ENCODE results near the gene EN1. TPM values are rescaled to one million over a fixed set of nuclear protein-coding genes. Genes with fewer than 3 reads are reported as not detected.
A peak's percentile ranks its signal among the peaks of the same experiment; 100 is the strongest.

Gene EN1
- total RNA-seq, 1 donor from 2014 or later, result not detected

- no peak for TF ChIP-seq CTCF (IDR thresholded peaks at IDR 0.05)
- Mint-ChIP-seq H3K9me3 (ENCODE audit: low read depth) (no peaks in the 10 kb centered on the region), H3K36me3 (ENCODE audit: low read depth) (peaks cover 7% of the 10 kb centered on the region), H3K4me3 (ENCODE audit: unreplicated experiment) (peak overlapping the region; percentile 33), H3K27ac (ENCODE audit: unreplicated experiment) (no peak overlapping the region), H3K4me1 (ENCODE audit: low read depth) (peaks cover 23% of the 10 kb centered on the region), H3K27me3 (ENCODE audit: low read depth) (peaks cover 79% of the 10 kb centered on the region)
- no peak for DNase-seq (ENCODE audit: low spot score)
Measured at GRCh38 chr2:118845522-118846441, 1.7 kb downstream of the EN1 start.

GRCh38 chr2:118845005-118845521 is 2.4 kb downstream of the EN1 start:
- no peak for DNase-seq (ENCODE audit: low spot score)
- Mint-ChIP-seq H3K27ac (ENCODE audit: unreplicated experiment) (no peak overlapping the region), H3K4me3 (ENCODE audit: unreplicated experiment) (no peak overlapping the region), H3K4me1 (ENCODE audit: low read depth) (peaks cover 23% of the 10 kb centered on the region), H3K27me3 (ENCODE audit: low read depth) (peaks cover 79% of the 10 kb centered on the region), H3K36me3 (ENCODE audit: low read depth) (peaks cover 3% of the 10 kb centered on the region), H3K9me3 (ENCODE audit: low read depth) (no peaks in the 10 kb centered on the region)
- no peak for TF ChIP-seq CTCF (IDR thresholded peaks at IDR 0.05)

GRCh38 chr2:118844261-118845004 is 3.0 kb downstream of the EN1 start:
- H3K4me1 Mint-ChIP-seq (ENCODE audit: low read depth), result peaks cover 23% of the 10 kb centered on the region

GRCh38 chr2:118843483-118844132 is 3.8 kb downstream of the EN1 start:
- H3K27ac Mint-ChIP-seq (ENCODE audit: unreplicated experiment), result no peak overlapping the region
- no peaks in the 10 kb centered on the region for H3K9me3 Mint-ChIP-seq (ENCODE audit: low read depth)
- H3K4me3 Mint-ChIP-seq (ENCODE audit: unreplicated experiment), result no peak overlapping the region
- no peak for DNase-seq (ENCODE audit: low spot score)
- H3K4me1 Mint-ChIP-seq (ENCODE audit: low read depth), result peaks cover 20% of the 10 kb centered on the region
- no peak for TF ChIP-seq CTCF (IDR thresholded peaks at IDR 0.05)
- H3K36me3 Mint-ChIP-seq (ENCODE audit: low read depth), result peaks cover 1% of the 10 kb centered on the region
- H3K27me3 Mint-ChIP-seq (ENCODE audit: low read depth), result peaks cover 79% of the 10 kb centered on the region

More at GRCh38 chr2:118844261-118845004, 3.0 kb downstream of the EN1 start:
- no peak overlapping the region for H3K4me3 Mint-ChIP-seq (ENCODE audit: unreplicated experiment)
- TF ChIP-seq CTCF (IDR thresholded peaks at IDR 0.05), result no peak
- H3K27me3 Mint-ChIP-seq (ENCODE audit: low read depth), result peaks cover 79% of the 10 kb centered on the region
- H3K36me3 Mint-ChIP-seq (ENCODE audit: low read depth), result peaks cover 3% of the 10 kb centered on the region
- no peak overlapping the region for H3K27ac Mint-ChIP-seq (ENCODE audit: unreplicated experiment)
- H3K9me3 Mint-ChIP-seq (ENCODE audit: low read depth), result no peaks in the 10 kb centered on the region
- DNase-seq (ENCODE audit: low spot score), result no peak
